AG04450 (cell line): ENCODE data around the gene CNTNAP5. TPM values are rescaled to one million over a fixed set of nuclear protein-coding genes. Genes with fewer than 3 reads are reported as not detected.

Experiments used
- CTCF ChIA-PET: fragments of 300-600, 350-600 bp; formaldehyde crosslinking; extraction: SDS; loops from one replicate; lab custom pipeline; 2022; ENCODE audit warnings: antibody characterized with exemption, inconsistent platforms; lab: Charles Lee
- POLR2A ChIA-PET: fragments of 350-600 bp; formaldehyde crosslinking; extraction: SDS; loops from one replicate; lab custom pipeline; 2021; ENCODE audit warnings: antibody characterized with exemption, inconsistent platforms; lab: Yijun Ruan, JAX
- DNase-seq: peaks from one replicate; pipeline ENCODE4 v3.0.0-alpha.2; 2011; ENCODE audit warnings: low read depth, low spot score
- H3K27ac ChIP-seq: one replicate; pipeline ENCODE4 v1.5.1; 2012; ENCODE audit warnings: low read depth, low read length, control low read depth
- H3K27me3 ChIP-seq: one replicate; pipeline ENCODE4 v1.6.0; 2012; ENCODE audit warnings: low read length; ENCODE audit not compliant: control insufficient read depth, insufficient read depth
- H3K4me3 ChIP-seq: 2 replicates; pipeline ENCODE4 v1.5.1; 2011; ENCODE audit warnings: mild to moderate bottlenecking, low read depth, low read length, control low read depth
- H3K9me3 ChIP-seq: 2 replicates; pipeline ENCODE4 v1.5.1; 2012; ENCODE audit warnings: low read length; ENCODE audit not compliant: control insufficient read depth, insufficient read depth
- polyA plus RNA-seq: library from polyadenylated mRNA; depleted of rRNA; stranded (reverse); fragments of >200 nt; gene quantifications from 2 replicates; pipeline ENCODE4 v1.2.3, GENCODE V29; 2011
- TF ChIP-seq, protein P1 (sequence below): IDR thresholded peaks from 2 replicates; pipeline ENCODE4 v1.5.1; 2011; ENCODE audit warnings: low read depth, low read length, control low read depth, inconsistent platforms

Gene CNTNAP5
- polyA plus RNA-seq, 1 experiment: not detected

DNA sequence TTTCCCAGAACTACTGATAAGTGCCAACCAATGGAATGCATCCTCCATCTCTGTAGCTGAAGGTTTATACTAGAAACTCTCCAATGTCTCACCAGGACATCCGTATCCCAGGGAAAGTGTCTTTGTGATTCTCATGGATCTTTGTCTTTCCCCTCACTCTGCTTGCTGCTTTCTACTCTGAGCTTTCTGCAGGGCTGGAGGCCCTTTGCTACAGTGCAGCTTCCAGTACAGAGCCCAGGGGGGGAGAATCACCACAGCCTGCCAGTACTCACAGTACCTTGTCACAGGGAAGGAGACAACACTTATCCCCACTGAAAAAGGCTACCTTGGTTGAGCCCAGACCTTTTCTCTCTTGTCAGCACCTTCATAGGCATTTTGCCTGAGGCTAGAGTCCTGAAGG lies 627.0 kb downstream of the CNTNAP5 start:
- Histone ChIP-seq H3K27me3 (no peaks in the 10 kb centered on the region), H3K4me3 (no peak overlapping the region), H3K27ac (no peak overlapping the region), H3K9me3 (peaks cover 20% of the 10 kb centered on the region)
- CTCF ChIA-PET: no interaction called here
- POLR2A ChIA-PET: no interaction called here
- DNase-seq: no peak
- TF ChIP-seq, protein P1, sequence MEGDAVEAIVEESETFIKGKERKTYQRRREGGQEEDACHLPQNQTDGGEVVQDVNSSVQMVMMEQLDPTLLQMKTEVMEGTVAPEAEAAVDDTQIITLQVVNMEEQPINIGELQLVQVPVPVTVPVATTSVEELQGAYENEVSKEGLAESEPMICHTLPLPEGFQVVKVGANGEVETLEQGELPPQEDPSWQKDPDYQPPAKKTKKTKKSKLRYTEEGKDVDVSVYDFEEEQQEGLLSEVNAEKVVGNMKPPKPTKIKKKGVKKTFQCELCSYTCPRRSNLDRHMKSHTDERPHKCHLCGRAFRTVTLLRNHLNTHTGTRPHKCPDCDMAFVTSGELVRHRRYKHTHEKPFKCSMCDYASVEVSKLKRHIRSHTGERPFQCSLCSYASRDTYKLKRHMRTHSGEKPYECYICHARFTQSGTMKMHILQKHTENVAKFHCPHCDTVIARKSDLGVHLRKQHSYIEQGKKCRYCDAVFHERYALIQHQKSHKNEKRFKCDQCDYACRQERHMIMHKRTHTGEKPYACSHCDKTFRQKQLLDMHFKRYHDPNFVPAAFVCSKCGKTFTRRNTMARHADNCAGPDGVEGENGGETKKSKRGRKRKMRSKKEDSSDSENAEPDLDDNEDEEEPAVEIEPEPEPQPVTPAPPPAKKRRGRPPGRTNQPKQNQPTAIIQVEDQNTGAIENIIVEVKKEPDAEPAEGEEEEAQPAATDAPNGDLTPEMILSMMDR: no peak

DNA sequence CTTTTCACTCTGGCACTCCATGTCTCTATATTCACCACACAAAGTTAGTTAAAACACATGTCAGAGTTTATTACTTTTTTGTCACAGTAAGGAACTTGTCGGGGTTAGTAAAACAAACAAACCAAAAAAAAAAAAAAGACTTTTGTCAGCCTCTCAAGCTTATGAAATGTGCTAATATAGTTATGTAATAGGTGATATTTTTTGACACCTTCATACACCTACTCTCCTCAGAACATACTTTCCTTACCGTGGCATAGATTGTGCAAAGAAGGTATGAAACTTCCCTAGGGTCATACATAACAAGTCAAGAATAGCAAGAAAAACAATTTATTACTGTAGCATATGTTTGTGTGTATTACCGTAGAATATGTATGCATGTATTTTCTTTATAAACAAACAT lies 633.3 kb downstream of the CNTNAP5 start:
- DNase-seq: no peak
- CTCF ChIA-PET: no interaction called here
- POLR2A ChIA-PET: no interaction called here
- Histone ChIP-seq H3K27ac (no peak overlapping the region), H3K4me3 (no peak overlapping the region), H3K9me3 (peaks cover 5% of the 10 kb centered on the region; the same call in 1 of the 2 replicates), H3K27me3 (no peaks in the 10 kb centered on the region)
- TF ChIP-seq, protein P1: no peak

DNA sequence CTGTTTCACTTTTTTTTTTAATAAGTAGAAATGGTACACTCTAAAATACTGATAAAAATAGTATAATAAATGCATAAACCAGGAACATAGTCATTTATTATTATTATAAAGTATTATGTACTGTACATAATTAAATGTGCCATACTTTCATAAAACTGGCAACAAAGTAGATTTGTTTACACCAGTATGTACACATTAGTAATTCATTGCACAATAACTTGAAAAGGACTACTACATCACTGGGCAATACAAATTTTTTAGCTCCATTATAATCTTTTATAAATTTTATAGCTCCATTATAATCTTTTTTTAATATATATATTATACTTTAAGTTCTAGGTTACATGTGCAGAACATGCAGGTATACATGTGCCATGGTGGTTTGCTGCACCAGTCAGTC lies 636.5 kb downstream of the CNTNAP5 start:
- ChIA-PET CTCF (no interaction called here), POLR2A (no interaction called here)
- Histone ChIP-seq H3K4me3 (no peak overlapping the region), H3K27ac (no peak overlapping the region), H3K27me3 (no peaks in the 10 kb centered on the region), H3K9me3 (peaks cover 7% of the 10 kb centered on the region; the same call in 1 of the 2 replicates)
- no peak for DNase-seq
- TF ChIP-seq, protein P1: no peak

DNA sequence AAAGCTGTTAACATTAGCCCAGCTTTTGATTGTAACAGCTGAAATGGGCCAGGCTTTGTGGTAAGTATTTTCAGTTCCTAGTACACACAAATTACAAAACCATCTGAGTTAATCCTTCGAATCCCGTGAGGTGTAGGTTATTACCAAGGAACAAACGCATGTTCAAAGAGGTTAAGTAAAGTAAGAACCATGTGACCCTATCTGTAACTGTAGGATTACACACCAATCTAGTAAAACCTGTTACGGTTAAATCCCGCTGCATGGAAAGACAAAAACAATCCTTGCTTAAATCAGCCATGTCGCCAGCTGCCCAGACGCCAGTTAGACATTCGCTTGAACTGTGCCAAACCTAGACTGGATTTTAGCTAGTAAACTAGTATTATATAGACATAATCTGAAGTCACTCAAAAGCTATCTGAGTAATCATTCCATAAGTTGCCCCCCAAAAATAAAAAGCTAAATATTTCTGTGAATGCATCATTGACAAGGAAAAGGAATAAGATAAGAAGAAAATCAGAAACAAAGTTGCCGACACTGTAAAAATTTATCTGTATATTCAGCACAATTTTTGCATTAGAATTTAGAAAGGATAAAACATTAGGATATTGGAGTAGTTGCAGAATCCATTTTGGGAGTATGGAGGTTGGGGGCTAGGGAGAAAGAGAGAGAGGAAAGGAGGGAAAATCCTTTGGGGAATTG lies 638.0 kb downstream of the CNTNAP5 start:
- TF ChIP-seq, protein P1: no peak
- Histone ChIP-seq H3K4me3 (no peak overlapping the region), H3K27me3 (no peaks in the 10 kb centered on the region), H3K9me3 (peaks cover 7% of the 10 kb centered on the region; the same call in 1 of the 2 replicates), H3K27ac (no peak overlapping the region)
- ChIA-PET POLR2A (no interaction called here), CTCF (no interaction called here)
- DNase-seq: no peak

DNA sequence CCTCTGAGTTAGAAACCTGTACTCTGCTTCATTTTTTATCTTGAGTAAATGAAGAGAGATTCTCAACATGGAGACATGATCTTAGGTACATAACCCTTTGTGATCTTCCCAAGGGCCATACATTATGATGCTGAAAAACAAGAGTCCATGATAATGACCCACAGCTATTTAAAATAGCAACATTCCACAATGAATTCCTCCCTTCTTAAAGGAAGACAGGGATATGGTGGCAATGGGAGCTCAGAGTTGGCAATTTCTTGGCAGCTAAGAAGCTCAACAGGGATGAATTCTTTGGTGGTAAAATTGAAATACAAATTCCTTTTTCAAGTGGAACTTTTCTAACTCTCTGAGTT lies 638.5 kb downstream of the CNTNAP5 start:
- H3K27me3 ChIP-seq: no peaks in the 10 kb centered on the region
- H3K27ac ChIP-seq: no peak overlapping the region
- no peak overlapping the region for H3K4me3 ChIP-seq
- peaks cover 6% of the 10 kb centered on the region; the same call in 1 of the 2 replicates for H3K9me3 ChIP-seq
- DNase-seq: no peak
- ChIA-PET CTCF (no interaction called here), POLR2A (no interaction called here)
- TF ChIP-seq, protein P1: no peak
